ENCODE data around the gene ZBTB5. TPM values are rescaled to one million over a fixed set of nuclear protein-coding genes. Genes with fewer than 3 reads are reported as not detected.

ZBTB5 gene
- total and polyA plus RNA-seq, 2 of the 8 experiments (the other 6 are each of a cell fraction or from before 2014, with no cell fraction given) = 13.3 to 14.5 TPM

GRCh38 chr9:37454238-37454637 lies 11.0 kb downstream of the ZBTB5 start:
- H4K5ac ChIP-seq (ENCODE audit: insufficient read length, low read depth, low read length) = no peak overlapping the region
- H3K27ac ChIP-seq (ENCODE audit: low read depth, low read length) = no peak overlapping the region
- H2BK12ac ChIP-seq (ENCODE audit: low read depth, low read length) = no peak overlapping the region
- no peak overlapping the region for H3K18ac ChIP-seq (ENCODE audit: extremely low read depth, low read length)
- no peak overlapping the region for H2AFZ ChIP-seq (ENCODE audit: low read length)
- H2BK15ac ChIP-seq (ENCODE audit: low read length) = no peak overlapping the region
- POLR2A ChIA-PET (ENCODE audit: partially characterized antibody) = interaction anchor here (1.2 to 2.0 kb wide), 3 partner anchors 10 to 24 kb away, joined by 4 to 5 read pairs (median 4); partner anchors contain the start of gene ZBTB5
- no peak overlapping the region for H3K4me3 ChIP-seq (ENCODE audit: extremely low read depth in 1 of 4, insufficient read depth in 2 of 4, low read depth in 3 of 4, low read length in 4 of 4)
- no peak overlapping the region for H2AK5ac ChIP-seq (ENCODE audit: low read depth, low read length)
- H3K23me2 ChIP-seq (ENCODE audit: low read depth, low read length) = no peaks in the 10 kb centered on the region
- peaks cover 0 to 3% (median 1%) of the 10 kb centered on the region in 4 experiments; a peak in 1 of 7 replicates for H3K4me1 ChIP-seq (replicated peaks in 1 of 4; ENCODE audit: control insufficient read depth in 3 of 4, insufficient read depth in 4 of 4, low read length in 3 of 4)
- no peaks in the 10 kb centered on the region for H3K27me3 ChIP-seq (replicated peaks in 1 of 4; ENCODE audit: control insufficient read depth in 3 of 4, extremely low read depth in 1 of 4, insufficient read depth in 3 of 4, low read length in 3 of 4)
- H3K56ac ChIP-seq (replicated peaks; ENCODE audit: insufficient read length, low read depth, low read length) = no peak overlapping the region
- H4K91ac ChIP-seq (replicated peaks; ENCODE audit: insufficient read length, low read length) = no peak overlapping the region
- peaks cover 7 to 96% of the 10 kb centered on the region in 2 experiments for H3K79me2 ChIP-seq (ENCODE audit: control insufficient read depth in 1 of 2, insufficient read depth in 2 of 2, low read length in 2 of 2)
- no peak overlapping the region for H2BK20ac ChIP-seq (ENCODE audit: low read length)
- FAIRE-seq (no peak), DNase-seq (ENCODE audit: low read depth in 1 of 2, low spot score in 2 of 2) (no peak)
- peaks cover 18 to 33% of the 10 kb centered on the region in 2 experiments for H4K20me1 ChIP-seq (replicated peaks in 1 of 2; ENCODE audit: control insufficient read depth in 1 of 2, insufficient read depth in 2 of 2, low read length in 2 of 2)
- no peak overlapping the region for H2BK120ac ChIP-seq (replicated peaks; ENCODE audit: low read depth, low read length)
- no peaks in the 10 kb centered on the region; a peak in 1 of 4 replicates for H3K9me3 ChIP-seq (ENCODE audit: insufficient read depth in 2 of 2, low read depth in 1 of 2, low read length in 1 of 2)
- H4K8ac ChIP-seq (ENCODE audit: extremely low read depth, insufficient read depth, low read length) = no peak overlapping the region
- H3K14ac ChIP-seq (ENCODE audit: insufficient read length) = no peak overlapping the region
- no peak overlapping the region for H3K9ac ChIP-seq (replicated peaks in 1 of 4; ENCODE audit: extremely low read depth in 1 of 4, low read depth in 3 of 4, low read length in 3 of 4)
- H3K4me2 ChIP-seq (ENCODE audit: insufficient read depth in 1 of 2, low read depth in 2 of 2, low read length in 2 of 2) = no peak overlapping the region
- no peak overlapping the region for H3K23ac ChIP-seq (ENCODE audit: insufficient read length)
- H3K79me1 ChIP-seq (ENCODE audit: low read depth, low read length) = peaks cover 12% of the 10 kb centered on the region
- no peak overlapping the region for H2BK5ac ChIP-seq (ENCODE audit: low read depth, low read length)
- H3K36me3 ChIP-seq (ENCODE audit: control insufficient read depth in 2 of 4, insufficient read depth in 4 of 4, low read length in 3 of 4) = no peaks in the 10 kb centered on the region; a peak in 1 of 8 replicates
- CTCF ChIA-PET (ENCODE audit: partially characterized antibody) = no interaction called here
- H3K4ac ChIP-seq (replicated peaks; ENCODE audit: insufficient read length, low read depth, low read length) = no peak overlapping the region
- TF ChIP-seq CHD7 (IDR thresholded peaks at IDR 0.05; ENCODE audit: insufficient replicate concordance, low read length) = no peak

All from H1 (cell line).